ENCODE measurements around the gene CD200R1. TPM values are rescaled to one million over a fixed set of nuclear protein-coding genes. Genes with fewer than 3 reads are reported as not detected.

CD200R1 gene
- total RNA-seq, 4 donors from 2014 or later: 2.9 to 9.6 (median 4.3) TPM

DNA sequence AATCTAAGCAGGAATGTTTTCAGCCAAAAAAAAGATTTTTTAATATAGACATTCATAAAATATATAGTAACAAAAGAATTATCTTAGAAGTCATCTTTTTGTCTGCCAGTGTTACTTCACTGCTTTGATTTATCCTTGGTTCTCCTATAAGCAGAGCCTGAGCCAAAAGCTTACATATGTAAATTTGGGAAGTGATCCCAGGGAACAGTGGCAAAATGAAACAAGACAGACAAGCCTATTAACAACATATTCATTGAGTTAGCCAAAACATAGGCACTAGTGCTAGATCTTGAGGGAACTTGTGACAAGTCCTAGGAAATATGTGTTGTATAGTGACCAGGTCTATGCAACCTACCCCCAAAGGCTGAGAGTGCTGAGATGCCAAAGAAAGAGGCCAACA is 27.1 kb upstream of the CD200R1 start:
- Histone ChIP-seq H3K4me1 (no peaks in the 10 kb centered on the region), H3K27ac (no peak overlapping the region), H3K36me3 (peaks cover 0 to 99% (median 0%) of the 10 kb centered on the region in 3 donors), H3K4me3 (no peak overlapping the region), H3K27me3 (no peaks in the 10 kb centered on the region), H3K9me3 (no peaks in the 10 kb centered on the region)
- TF ChIP-seq POLR2A (IDR thresholded peaks at IDR 0.05): no peak
- TF ChIP-seq, protein P1, sequence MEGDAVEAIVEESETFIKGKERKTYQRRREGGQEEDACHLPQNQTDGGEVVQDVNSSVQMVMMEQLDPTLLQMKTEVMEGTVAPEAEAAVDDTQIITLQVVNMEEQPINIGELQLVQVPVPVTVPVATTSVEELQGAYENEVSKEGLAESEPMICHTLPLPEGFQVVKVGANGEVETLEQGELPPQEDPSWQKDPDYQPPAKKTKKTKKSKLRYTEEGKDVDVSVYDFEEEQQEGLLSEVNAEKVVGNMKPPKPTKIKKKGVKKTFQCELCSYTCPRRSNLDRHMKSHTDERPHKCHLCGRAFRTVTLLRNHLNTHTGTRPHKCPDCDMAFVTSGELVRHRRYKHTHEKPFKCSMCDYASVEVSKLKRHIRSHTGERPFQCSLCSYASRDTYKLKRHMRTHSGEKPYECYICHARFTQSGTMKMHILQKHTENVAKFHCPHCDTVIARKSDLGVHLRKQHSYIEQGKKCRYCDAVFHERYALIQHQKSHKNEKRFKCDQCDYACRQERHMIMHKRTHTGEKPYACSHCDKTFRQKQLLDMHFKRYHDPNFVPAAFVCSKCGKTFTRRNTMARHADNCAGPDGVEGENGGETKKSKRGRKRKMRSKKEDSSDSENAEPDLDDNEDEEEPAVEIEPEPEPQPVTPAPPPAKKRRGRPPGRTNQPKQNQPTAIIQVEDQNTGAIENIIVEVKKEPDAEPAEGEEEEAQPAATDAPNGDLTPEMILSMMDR (IDR thresholded peaks at IDR 0.05): no peak
- intact Hi-C loops (cut with DNase I): no loop called here
- no peak for DNase-seq

GRCh38 chr3:113000691-113001090 is 25.8 kb upstream of the CD200R1 start:
- 76 to 86% methylated on average over 4 of the region's 4 CpGs for WGBS, 2 donors
- Histone ChIP-seq H3K9me3 (no peaks in the 10 kb centered on the region), H3K27ac (no peak overlapping the region), H3K36me3 (peaks cover 0 to 95% (median 0%) of the 10 kb centered on the region in 3 donors), H3K4me3 (no peak overlapping the region), H3K4me1 (no peaks in the 10 kb centered on the region), H3K27me3 (no peaks in the 10 kb centered on the region)
- no peak for TF ChIP-seq POLR2A (IDR thresholded peaks at IDR 0.05)
- TF ChIP-seq, protein P1 (IDR thresholded peaks at IDR 0.05): no peak
- intact Hi-C loops (cut with DNase I): no loop called here
- DNase-seq: no peak

DNA sequence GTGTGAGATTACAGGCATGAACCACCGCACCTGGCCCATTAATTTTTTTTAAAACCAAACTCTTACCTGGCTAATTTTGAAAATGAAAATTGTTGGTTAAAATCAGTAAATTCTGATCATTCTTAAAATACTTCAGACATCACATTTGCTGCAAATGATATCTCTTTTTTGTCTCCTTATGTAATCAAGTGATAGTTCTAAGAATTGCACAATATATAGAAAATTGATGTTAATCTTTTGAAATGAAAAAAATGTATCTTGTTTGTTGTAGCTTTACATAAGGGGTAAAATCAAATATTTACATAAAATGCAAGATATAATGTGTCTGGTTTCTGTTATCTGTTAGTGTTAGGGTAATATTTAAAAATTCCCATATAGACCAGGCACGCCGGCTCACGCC is 20.9 kb upstream of the CD200R1 start:
- Histone ChIP-seq H3K9me3 (no peaks in the 10 kb centered on the region), H3K4me3 (no peak overlapping the region), H3K36me3 (peaks cover 0 to 54% (median 0%) of the 10 kb centered on the region in 3 donors), H3K4me1 (peaks cover 0 to 26% (median 7%) of the 10 kb centered on the region in 3 donors), H3K27ac (no peak overlapping the region), H3K27me3 (no peaks in the 10 kb centered on the region)
- intact Hi-C loops (cut with DNase I): no loop called here
- WGBS, 2 donors: 89 to 90% methylated on average over 4 of the region's 4 CpGs
- no peak for TF ChIP-seq POLR2A (IDR thresholded peaks at IDR 0.05)
- TF ChIP-seq, protein P1 (IDR thresholded peaks at IDR 0.05): no peak
- no peak for DNase-seq

DNA sequence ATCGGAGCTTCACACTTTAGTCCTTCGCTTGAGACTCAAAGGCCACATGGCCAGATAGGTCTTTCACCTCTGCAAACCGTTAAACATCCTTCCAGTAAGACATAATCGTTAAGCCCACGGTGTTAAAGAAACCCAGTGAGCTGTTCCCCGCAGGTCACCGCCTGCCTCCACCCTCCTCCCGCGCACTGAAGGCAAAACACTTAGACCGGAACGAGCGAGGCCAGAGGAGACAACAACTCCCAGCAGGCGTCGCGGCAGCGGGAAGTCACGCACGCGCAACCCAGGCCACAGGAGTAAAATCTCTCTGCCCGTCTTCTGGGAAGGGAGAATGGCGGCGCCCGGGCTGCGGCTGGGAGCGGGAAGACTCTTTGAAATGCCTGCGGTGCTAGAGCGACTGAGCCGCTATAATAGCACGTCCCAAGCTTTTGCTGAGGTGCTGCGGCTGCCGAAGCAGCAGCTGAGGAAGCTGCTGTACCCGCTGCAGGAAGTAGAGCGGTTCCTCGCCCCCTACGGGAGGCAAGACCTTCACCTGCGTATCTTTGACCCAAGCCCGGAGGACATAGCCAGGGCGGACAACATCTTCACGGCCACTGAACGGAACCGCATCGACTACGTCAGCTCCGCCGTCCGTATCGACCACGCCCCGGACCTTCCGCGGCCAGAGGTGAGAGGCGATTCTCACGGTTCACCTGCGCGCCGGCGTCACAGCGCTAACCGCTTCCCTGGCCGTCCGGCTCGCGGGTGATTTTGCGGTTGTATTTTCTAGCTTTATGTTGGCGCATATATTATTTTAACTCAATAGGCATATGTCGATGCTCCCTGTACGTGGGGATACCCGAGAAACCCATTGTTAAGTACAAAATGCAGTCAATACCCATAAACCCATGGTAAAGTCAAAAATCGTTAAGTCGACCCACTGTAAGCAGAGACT is 16.0 kb upstream of the CD200R1 start, which contains the start of gene GTPBP8:
Gene GTPBP8 (plus strand): TSS at position 313 of the 931 bp plus-strand sequence. CDS start 16 bp downstream, at position 329.
- peak in 3 of 4 donors; percentile 66 to 96 (median 93) for TF ChIP-seq POLR2A (IDR thresholded peaks at IDR 0.05)
- TF ChIP-seq, protein P1 (IDR thresholded peaks at IDR 0.05): peak in 3 of 6 experiments; percentile 5 to 26 (median 18)
- WGBS, 2 donors: 1 to 3% methylated on average over 38 to 42 of the region's 70 CpGs
- Histone ChIP-seq H3K9me3 (no peaks in the 10 kb centered on the region), H3K27ac (peak within 1 kb of the TSS; percentile 95 to 99 (median 96)), H3K27me3 (no peaks in the 10 kb centered on the region), H3K36me3 (peaks cover 0 to 8% (median 0%) of the 10 kb centered on the region in 3 donors), H3K4me1 (peaks cover 0 to 33% (median 7%) of the 10 kb centered on the region in 3 donors), H3K4me3 (peak within 1 kb of the TSS; percentile 79 to 95 (median 82))
- intact Hi-C loops (cut with DNase I): no loop called here
- peak; percentile 56 for DNase-seq

- no peaks in the 10 kb centered on the region for H3K27me3 ChIP-seq
- WGBS, 2 donors: 88 to 92% methylated on average over 4 to 6 of the region's 9 CpGs
- no peak overlapping the region for H3K4me3 ChIP-seq
- no peaks in the 10 kb centered on the region for H3K36me3 ChIP-seq
- no peak overlapping the region for H3K27ac ChIP-seq
- no peak for DNase-seq
- no peak for TF ChIP-seq POLR2A (IDR thresholded peaks at IDR 0.05)
- TF ChIP-seq, protein P1 (IDR thresholded peaks at IDR 0.05): no peak
- peaks cover 0 to 30% (median 7%) of the 10 kb centered on the region in 3 donors for H3K4me1 ChIP-seq
- intact Hi-C loops (cut with DNase I): loop anchor here (10.0 kb wide), 1 partner anchor 253 kb away; no protein-coding TSS in a partner anchor
- H3K9me3 ChIP-seq: no peaks in the 10 kb centered on the region
Measured at GRCh38 chr3:112987710-112988334, 12.9 kb upstream of the CD200R1 start.
